ENCODE data around the gene WNT2B.

Gene WNT2B

DNA sequence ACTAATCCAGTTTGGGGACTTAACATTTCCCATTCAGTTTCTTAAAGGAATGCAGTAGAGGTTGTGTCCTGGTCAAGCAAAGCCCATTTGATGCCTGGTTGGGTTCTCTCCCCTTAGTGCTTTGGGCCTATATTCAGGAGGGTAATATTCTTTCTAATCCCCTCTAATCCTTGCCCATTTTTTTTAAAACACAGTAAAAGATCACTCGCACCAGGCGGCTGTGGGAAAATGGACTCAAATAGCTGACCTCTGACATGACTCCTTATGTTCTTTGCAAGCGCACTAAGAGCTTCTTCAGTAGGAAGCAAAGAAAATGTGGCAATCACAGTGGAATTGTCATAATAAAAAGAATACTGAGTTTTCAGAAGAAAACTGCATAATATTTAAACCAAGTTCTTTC lies 49.9 kb downstream of the WNT2B start:
- no peak overlapping the region for H3K4me3 ChIP-seq (ENCODE audit: low read depth, low read length)
- no peak for DNase-seq (ENCODE audit: low read depth)
- no peak for TF ChIP-seq CTCF (IDR thresholded peaks at IDR 0.05; ENCODE audit: low read depth, low read length)
- TF ChIP-seq POLR2A (IDR thresholded peaks at IDR 0.05; ENCODE audit: extremely low read depth, insufficient read length) = no peak
- no peak for TF ChIP-seq MAX (IDR thresholded peaks at IDR 0.05; ENCODE audit: low read depth, low read length)
- TF ChIP-seq MYC (IDR thresholded peaks at IDR 0.05; ENCODE audit: low read depth, low read length) = no peak

DNA sequence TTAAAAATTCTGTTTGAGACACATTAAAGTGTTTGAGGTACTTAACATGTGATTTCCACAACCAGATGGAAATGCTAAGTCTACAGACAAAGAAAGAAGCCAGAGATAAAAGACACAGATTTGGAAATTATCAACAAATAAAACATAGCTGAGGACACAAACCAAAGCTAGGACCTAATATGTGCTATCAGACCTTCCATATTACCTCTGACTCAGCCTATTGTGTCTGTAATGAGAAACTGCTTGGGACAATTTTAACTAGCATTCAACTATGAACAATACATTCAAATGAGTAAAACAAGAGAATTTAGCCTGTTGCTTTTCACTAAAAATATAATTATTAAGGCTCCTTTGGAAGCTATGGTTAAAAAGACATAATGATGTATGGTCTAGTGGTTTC lies 54.6 kb downstream of the WNT2B start:
- TF ChIP-seq MYC (IDR thresholded peaks at IDR 0.05; ENCODE audit: low read depth, low read length) (no peak), CTCF (IDR thresholded peaks at IDR 0.05; ENCODE audit: low read depth, low read length) (no peak), MAX (IDR thresholded peaks at IDR 0.05; ENCODE audit: low read depth, low read length) (no peak), POLR2A (IDR thresholded peaks at IDR 0.05; ENCODE audit: extremely low read depth, insufficient read length) (no peak)
- H3K4me3 ChIP-seq (ENCODE audit: low read depth, low read length) = no peak overlapping the region
- DNase-seq (ENCODE audit: low read depth) = no peak

GRCh38 chr1:112564081-112564480 lies 55.3 kb downstream of the WNT2B start:
- no peak for TF ChIP-seq MYC (IDR thresholded peaks at IDR 0.05; ENCODE audit: low read depth, low read length)
- no peak for TF ChIP-seq POLR2A (IDR thresholded peaks at IDR 0.05; ENCODE audit: extremely low read depth, insufficient read length)
- no peak for TF ChIP-seq MAX (IDR thresholded peaks at IDR 0.05; ENCODE audit: low read depth, low read length)
- TF ChIP-seq CTCF (IDR thresholded peaks at IDR 0.05; ENCODE audit: low read depth, low read length) = no peak
- H3K4me3 ChIP-seq (ENCODE audit: low read depth, low read length) = no peak overlapping the region
- no peak for DNase-seq (ENCODE audit: low read depth)

DNA sequence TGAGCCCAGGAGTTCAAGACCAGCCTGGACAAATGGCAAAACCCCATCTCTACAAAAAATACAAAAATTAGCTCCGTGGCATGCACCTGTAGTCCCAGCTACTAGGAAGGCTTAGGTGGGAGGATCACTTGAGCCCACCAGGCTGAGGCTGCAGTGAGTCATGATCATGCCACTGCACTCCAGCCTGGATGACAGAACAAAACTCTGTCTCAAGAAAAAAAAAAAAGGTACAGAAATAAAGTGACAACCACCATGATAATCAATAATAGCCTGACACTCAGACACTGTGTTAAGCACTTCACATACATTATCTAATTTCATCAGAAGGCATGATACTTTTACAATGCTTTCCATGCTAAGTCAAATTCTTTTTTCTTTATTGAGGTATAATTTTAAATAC lies 57.0 kb downstream of the WNT2B start:
- TF ChIP-seq POLR2A (IDR thresholded peaks at IDR 0.05; ENCODE audit: extremely low read depth, insufficient read length) (no peak), MAX (IDR thresholded peaks at IDR 0.05; ENCODE audit: low read depth, low read length) (no peak), MYC (IDR thresholded peaks at IDR 0.05; ENCODE audit: low read depth, low read length) (no peak), CTCF (IDR thresholded peaks at IDR 0.05; ENCODE audit: low read depth, low read length) (no peak)
- H3K4me3 ChIP-seq (ENCODE audit: low read depth, low read length) = no peak overlapping the region
- DNase-seq (ENCODE audit: low read depth) = no peak

DNA sequence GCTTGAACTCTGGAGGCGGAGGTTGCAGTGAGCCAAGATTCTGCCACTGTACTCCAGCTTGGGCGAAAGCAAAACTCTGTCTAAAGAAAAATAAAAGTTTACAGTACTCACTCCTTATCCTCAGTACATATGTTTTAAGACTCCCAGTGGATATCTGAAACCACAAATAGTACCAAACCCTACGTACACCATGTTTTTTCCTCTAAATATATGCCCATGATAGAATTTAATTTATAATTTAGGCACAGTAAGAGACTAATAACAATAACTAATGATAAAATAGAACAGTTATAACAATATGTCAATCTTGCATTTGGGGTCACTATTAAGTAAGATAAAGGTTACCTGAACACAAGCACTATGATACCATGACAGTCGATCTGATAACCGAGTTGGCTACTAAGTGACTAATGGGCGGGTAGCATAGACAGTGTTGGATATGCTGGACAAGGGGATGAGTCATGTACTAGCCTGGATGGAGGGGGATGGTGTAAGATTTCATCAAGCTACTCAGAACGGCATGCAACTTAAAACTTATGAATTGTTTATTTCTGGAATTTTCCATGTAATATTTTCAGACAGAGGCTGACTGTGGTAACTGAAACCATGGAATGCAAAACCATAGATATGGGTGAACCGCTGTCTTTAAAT lies 66.5 kb downstream of the WNT2B start:
- DNase-seq (ENCODE audit: low read depth) = peak; percentile 21
- no peak overlapping the region for H3K4me3 ChIP-seq (ENCODE audit: low read depth, low read length)
- TF ChIP-seq POLR2A (IDR thresholded peaks at IDR 0.05; ENCODE audit: extremely low read depth, insufficient read length) = no peak
- TF ChIP-seq MYC (IDR thresholded peaks at IDR 0.05; ENCODE audit: low read depth, low read length) = no peak
- TF ChIP-seq CTCF (IDR thresholded peaks at IDR 0.05; ENCODE audit: low read depth, low read length) = no peak
- no peak for TF ChIP-seq MAX (IDR thresholded peaks at IDR 0.05; ENCODE audit: low read depth, low read length)
